ENCODE data around the gene C10orf105.

C10orf105 gene

DNA sequence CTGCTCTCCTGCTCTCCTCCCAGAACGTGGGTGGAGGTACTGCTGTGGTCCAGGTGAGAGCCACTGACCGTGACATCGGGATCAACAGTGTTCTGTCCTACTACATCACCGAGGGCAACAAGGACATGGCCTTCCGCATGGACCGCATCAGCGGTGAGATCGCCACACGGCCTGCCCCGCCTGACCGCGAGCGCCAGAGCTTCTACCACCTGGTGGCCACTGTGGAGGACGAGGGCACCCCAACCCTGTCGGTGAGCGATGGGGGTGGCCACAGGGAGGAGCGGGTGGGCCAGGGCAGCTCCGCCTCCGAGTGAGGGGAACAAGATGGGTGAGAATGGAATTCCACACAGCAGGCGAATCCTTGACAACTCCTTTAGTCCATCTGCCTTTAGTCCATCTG lies 22.1 kb upstream of the C10orf105 start:
- no peaks in the 10 kb centered on the region for H3K9me3 ChIP-seq (replicated peaks; ENCODE audit: low read length)
- no peak overlapping the region for H3K9ac ChIP-seq (ENCODE audit: low read depth, low read length)
- no peaks in the 10 kb centered on the region for H3K4me1 ChIP-seq (ENCODE audit: control insufficient read depth, insufficient read depth, low read length)
- H3K36me3 ChIP-seq (ENCODE audit: insufficient read depth, low read length) = no peaks in the 10 kb centered on the region
- H3K4me3 ChIP-seq (ENCODE audit: low read length) = no peak overlapping the region
- no peak overlapping the region for H3K4me2 ChIP-seq (ENCODE audit: low read length)
- no peaks in the 10 kb centered on the region for H3K27me3 ChIP-seq (ENCODE audit: control insufficient read depth, insufficient read depth, low read length)

DNA sequence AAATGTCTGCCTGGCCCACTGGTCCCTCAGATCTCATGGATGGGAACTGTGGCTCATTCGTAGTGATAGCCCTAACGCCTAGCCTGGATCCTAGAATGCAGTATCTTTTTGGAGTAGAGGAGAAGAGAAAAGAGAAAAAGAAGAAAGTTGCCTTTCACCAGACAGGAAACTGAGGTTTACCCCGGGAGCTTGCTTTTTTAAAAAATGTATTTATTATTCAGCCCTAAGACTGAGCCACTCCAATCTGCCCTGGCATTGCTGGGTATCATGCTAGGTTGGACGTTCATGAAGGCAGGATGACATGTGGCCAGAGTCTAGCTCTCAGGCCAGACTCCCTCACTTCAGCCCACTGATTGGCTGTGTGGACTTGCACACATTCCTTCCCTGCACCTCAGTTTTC lies 21.5 kb upstream of the C10orf105 start:
- Histone ChIP-seq H3K4me3 (ENCODE audit: low read length) (no peak overlapping the region), H3K9me3 (replicated peaks; ENCODE audit: low read length) (no peaks in the 10 kb centered on the region), H3K4me1 (ENCODE audit: control insufficient read depth, insufficient read depth, low read length) (no peaks in the 10 kb centered on the region), H3K36me3 (ENCODE audit: insufficient read depth, low read length) (no peaks in the 10 kb centered on the region), H3K27me3 (ENCODE audit: control insufficient read depth, insufficient read depth, low read length) (no peaks in the 10 kb centered on the region), H3K9ac (ENCODE audit: low read depth, low read length) (no peak overlapping the region), H3K4me2 (ENCODE audit: low read length) (no peak overlapping the region)

DNA sequence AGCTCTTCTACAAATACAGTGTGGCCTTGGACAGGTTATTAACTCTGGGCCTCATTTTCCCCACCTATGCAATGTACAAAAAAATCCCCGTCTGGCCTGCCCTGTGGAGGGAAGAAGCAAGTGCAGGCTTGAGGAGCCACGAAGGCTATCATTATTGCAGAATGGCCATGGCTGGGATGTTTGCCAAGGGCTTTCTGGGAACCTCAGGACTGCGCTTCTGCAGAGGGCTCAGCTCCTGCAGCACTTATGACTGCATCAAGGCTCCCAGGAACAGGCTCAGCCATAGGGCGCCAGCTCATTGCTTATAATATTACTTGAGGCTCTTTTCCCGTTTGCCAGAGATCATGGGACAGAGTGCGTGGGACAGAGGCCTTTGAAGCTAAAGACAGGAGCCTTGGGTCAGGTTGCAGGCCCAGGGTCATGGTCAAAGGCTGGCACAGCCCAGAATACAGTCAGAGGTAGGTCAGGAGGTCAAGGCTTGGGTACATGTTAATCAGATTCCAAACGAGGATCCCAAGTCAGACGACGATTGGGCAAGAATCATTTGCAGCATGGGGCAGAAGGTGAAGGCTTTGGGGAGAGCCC lies 20.6 kb upstream of the C10orf105 start:
- no peaks in the 10 kb centered on the region for H3K27me3 ChIP-seq (ENCODE audit: control insufficient read depth, insufficient read depth, low read length)
- no peak overlapping the region for H3K9ac ChIP-seq (ENCODE audit: low read depth, low read length)
- H3K4me2 ChIP-seq (ENCODE audit: low read length) = no peak overlapping the region
- no peak overlapping the region for H3K4me3 ChIP-seq (ENCODE audit: low read length)
- H3K9me3 ChIP-seq (replicated peaks; ENCODE audit: low read length) = no peaks in the 10 kb centered on the region
- H3K36me3 ChIP-seq (ENCODE audit: insufficient read depth, low read length) = no peaks in the 10 kb centered on the region
- no peaks in the 10 kb centered on the region for H3K4me1 ChIP-seq (ENCODE audit: control insufficient read depth, insufficient read depth, low read length)

DNA sequence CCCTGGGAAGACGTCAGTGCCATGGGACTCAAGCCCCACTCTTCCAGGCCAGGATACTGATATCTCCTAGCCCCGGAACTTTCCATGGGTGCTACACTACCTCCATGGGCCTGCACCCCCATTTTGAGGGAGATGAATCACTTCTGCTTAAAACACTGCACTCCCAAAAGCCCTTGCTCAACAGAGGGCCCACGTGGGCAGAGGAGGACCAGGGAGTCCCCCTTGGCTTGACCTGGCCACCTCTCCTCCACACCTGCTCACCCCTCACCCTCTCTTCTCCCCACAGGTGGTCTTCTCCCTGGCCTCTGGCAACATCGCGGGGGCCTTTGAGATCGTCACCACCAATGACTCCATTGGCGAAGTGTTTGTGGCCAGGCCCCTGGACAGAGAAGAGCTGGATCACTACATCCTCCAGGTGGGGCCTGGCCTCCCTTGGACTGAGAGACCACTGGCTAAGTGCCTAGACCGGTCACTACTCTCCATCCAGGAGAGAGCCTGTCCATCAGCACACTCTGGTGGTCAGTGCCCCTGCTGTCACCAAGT lies 19.9 kb upstream of the C10orf105 start:
- H3K9ac ChIP-seq (ENCODE audit: low read depth, low read length) = no peak overlapping the region
- peaks cover 2% of the 10 kb centered on the region for H3K27me3 ChIP-seq (ENCODE audit: control insufficient read depth, insufficient read depth, low read length)
- no peak overlapping the region for H3K4me3 ChIP-seq (ENCODE audit: low read length)
- no peaks in the 10 kb centered on the region for H3K36me3 ChIP-seq (ENCODE audit: insufficient read depth, low read length)
- H3K9me3 ChIP-seq (replicated peaks; ENCODE audit: low read length) = no peaks in the 10 kb centered on the region
- no peak overlapping the region for H3K4me2 ChIP-seq (ENCODE audit: low read length)
- H3K4me1 ChIP-seq (ENCODE audit: control insufficient read depth, insufficient read depth, low read length) = no peaks in the 10 kb centered on the region

DNA sequence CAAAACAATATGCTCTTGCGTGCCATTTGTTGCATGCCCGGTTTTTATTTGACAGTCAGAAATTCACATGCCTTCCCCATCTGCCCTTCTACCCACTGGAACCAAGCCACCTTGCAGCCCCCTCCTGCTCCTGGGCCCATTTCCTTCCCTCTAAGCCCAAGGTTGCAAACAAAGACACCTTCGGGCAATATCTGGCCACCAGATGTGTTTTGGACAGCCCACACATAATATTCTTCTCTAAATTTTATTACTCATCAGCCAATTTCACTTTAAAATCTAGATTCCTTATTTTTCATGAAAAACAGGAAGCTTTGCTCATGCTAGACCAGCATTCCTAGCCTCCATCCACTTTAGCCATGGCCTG lies 18.2 kb upstream of the C10orf105 start:
- H3K4me1 ChIP-seq (ENCODE audit: control insufficient read depth, insufficient read depth, low read length) = no peaks in the 10 kb centered on the region
- no peaks in the 10 kb centered on the region for H3K9me3 ChIP-seq (replicated peaks; ENCODE audit: low read length)
- H3K9ac ChIP-seq (ENCODE audit: low read depth, low read length) = no peak overlapping the region
- no peak overlapping the region for H3K4me2 ChIP-seq (ENCODE audit: low read length)
- H3K27me3 ChIP-seq (ENCODE audit: control insufficient read depth, insufficient read depth, low read length) = peaks cover 12% of the 10 kb centered on the region
- no peak overlapping the region for H3K4me3 ChIP-seq (ENCODE audit: low read length)
- no peaks in the 10 kb centered on the region for H3K36me3 ChIP-seq (ENCODE audit: insufficient read depth, low read length)

DNA sequence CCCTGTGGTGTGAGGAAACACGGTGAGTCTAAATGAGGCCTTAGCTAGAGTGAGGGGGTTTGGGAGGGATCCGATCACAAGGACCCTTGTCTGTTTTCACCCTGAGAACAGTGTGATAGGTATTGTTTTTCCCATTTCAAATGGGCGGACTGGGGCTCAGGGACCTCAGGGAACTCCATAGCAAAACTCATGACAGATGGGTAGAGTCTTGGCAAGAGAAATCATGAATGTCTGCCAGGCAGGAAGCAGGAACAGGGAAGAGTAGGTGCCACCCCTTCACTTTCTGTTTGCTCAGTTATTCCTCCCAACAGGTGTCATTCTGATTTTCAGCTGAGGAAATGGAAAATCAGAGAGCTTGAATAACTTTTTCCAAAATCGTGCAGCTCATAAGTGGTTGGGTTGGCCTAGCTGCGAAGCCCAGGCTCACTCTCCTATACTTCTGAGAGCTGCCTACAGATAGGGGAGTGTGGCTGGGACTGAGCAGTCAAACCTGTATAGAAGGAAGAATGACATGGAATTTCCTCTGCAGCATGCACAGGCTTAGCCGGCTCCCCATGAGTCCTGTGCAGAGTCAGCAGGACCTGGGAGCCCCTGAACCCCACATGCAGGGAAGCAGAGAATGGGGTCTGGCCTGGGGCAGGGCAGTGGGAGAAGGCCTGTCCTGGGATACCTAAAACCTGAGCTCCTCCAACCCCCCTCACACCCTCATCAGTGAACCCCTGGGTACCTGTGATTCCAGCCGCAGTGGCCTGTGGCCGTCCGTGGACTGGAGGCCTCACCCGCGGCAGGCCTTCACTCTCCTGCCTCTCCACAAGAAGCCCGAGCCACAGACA lies 17.6 kb upstream of the C10orf105 start:
- H3K4me1 ChIP-seq (ENCODE audit: control insufficient read depth, insufficient read depth, low read length) = no peaks in the 10 kb centered on the region

DNA sequence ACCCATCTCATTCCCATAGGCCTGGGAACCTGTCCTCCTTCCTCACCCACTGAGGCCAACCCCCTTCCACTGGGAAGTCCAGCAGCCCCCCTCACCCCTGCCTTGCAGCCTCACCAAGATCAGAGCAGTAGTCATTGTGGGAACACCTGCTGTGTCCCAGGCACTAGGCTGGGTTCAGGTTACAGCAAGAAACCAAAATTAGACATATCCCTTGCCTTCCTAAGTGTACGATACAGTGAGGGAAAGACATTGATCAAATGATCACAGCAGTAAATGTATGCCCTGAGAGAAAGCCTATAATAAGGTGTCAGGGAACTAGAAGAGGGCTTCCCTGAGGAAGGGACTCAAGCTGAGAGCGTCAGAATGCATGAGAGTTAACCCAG lies 17.0 kb upstream of the C10orf105 start:
- Histone ChIP-seq H3K4me1 (ENCODE audit: control insufficient read depth, insufficient read depth, low read length) (no peaks in the 10 kb centered on the region), H3K36me3 (ENCODE audit: insufficient read depth, low read length) (no peaks in the 10 kb centered on the region), H3K9me3 (replicated peaks; ENCODE audit: low read length) (no peaks in the 10 kb centered on the region), H3K4me2 (ENCODE audit: low read length) (no peak overlapping the region), H3K9ac (ENCODE audit: low read depth, low read length) (no peak overlapping the region), H3K4me3 (ENCODE audit: low read length) (no peak overlapping the region), H3K27me3 (ENCODE audit: control insufficient read depth, insufficient read depth, low read length) (peaks cover 17% of the 10 kb centered on the region)

More for the DNA sequence above, 17.6 kb upstream of the C10orf105 start:
- no peak overlapping the region for H3K9ac ChIP-seq (ENCODE audit: low read depth, low read length)
- peaks cover 15% of the 10 kb centered on the region for H3K27me3 ChIP-seq (ENCODE audit: control insufficient read depth, insufficient read depth, low read length)
- H3K4me2 ChIP-seq (ENCODE audit: low read length) = no peak overlapping the region
- H3K4me3 ChIP-seq (ENCODE audit: low read length) = no peak overlapping the region
- H3K36me3 ChIP-seq (ENCODE audit: insufficient read depth, low read length) = no peaks in the 10 kb centered on the region
- no peaks in the 10 kb centered on the region for H3K9me3 ChIP-seq (replicated peaks; ENCODE audit: low read length)

DNA sequence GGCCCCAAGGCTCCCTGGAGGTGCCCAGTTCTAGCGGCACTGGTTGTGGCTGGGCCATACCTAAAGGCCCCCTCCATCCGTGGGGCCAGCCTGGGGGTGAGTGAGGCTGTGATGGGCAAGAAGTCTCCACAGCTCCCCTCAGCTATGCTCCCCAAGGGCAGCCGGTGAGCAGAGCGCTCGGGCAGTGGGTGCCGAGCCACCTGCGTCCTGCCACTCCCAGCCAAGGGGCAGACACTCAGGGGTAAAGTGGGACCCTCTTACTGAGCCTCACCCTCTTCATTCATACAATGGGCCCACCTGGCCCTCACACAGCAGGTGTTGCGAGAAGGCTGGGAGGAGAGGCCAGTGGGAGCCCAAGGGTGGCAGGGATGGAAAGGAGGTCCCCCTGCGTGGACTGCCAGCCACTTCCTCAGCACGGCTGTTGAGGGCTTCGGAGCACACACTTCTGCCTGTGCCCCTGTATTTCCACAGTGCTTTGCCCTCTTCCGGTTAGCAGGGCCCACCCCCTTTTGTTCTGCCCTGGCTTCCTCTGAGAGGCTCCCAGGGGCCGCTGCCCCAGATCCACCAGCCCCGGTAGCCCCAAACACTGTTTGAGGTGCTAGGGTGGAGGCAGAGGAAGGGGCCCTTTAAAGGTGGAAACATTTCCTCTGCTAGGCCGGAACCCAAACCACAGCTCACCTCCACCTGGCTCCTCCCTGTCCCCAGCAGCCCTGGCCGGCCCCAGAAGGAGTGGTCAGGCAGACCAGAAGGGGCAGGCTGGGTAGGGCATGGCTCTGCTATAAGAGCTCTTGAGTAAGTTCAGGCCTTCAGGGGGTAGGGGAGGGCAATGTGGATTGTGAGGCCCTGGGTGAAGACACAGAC lies 16.4 kb upstream of the C10orf105 start:
- no peak overlapping the region for H3K9ac ChIP-seq (ENCODE audit: low read depth, low read length)
- no peak overlapping the region for H3K4me2 ChIP-seq (ENCODE audit: low read length)
- H3K4me1 ChIP-seq (ENCODE audit: control insufficient read depth, insufficient read depth, low read length) = no peaks in the 10 kb centered on the region
- no peaks in the 10 kb centered on the region for H3K9me3 ChIP-seq (replicated peaks; ENCODE audit: low read length)
- H3K4me3 ChIP-seq (ENCODE audit: low read length) = no peak overlapping the region
- no peaks in the 10 kb centered on the region for H3K36me3 ChIP-seq (ENCODE audit: insufficient read depth, low read length)
- H3K27me3 ChIP-seq (ENCODE audit: control insufficient read depth, insufficient read depth, low read length) = peaks cover 21% of the 10 kb centered on the region

DNA sequence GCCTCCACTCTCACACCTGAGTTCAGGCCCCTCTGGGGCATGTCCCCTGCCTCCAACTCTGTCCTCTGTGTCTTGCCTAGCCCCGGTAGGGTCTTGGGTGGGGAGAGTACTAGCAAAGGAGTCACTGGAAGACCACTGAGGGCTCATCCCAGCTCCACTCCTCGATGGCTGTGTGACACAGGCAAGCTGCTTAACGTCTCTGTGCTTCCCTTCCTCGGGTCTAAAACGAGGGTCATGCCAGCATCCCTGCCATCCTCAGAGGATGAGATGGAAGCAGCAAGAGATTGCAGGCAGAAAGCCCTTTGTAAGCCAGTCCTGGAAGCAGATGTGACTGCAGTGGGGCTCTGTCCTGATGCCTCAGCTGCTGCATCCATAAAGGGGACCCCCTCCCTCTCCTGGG lies 15.2 kb upstream of the C10orf105 start:
- no peak overlapping the region for H3K4me3 ChIP-seq (ENCODE audit: low read length)
- no peak overlapping the region for H3K4me2 ChIP-seq (ENCODE audit: low read length)
- no peaks in the 10 kb centered on the region for H3K9me3 ChIP-seq (replicated peaks; ENCODE audit: low read length)
- no peak overlapping the region for H3K9ac ChIP-seq (ENCODE audit: low read depth, low read length)
- H3K36me3 ChIP-seq (ENCODE audit: insufficient read depth, low read length) = no peaks in the 10 kb centered on the region
- no peaks in the 10 kb centered on the region for H3K4me1 ChIP-seq (ENCODE audit: control insufficient read depth, insufficient read depth, low read length)
- H3K27me3 ChIP-seq (ENCODE audit: control insufficient read depth, insufficient read depth, low read length) = peaks cover 21% of the 10 kb centered on the region

DNA sequence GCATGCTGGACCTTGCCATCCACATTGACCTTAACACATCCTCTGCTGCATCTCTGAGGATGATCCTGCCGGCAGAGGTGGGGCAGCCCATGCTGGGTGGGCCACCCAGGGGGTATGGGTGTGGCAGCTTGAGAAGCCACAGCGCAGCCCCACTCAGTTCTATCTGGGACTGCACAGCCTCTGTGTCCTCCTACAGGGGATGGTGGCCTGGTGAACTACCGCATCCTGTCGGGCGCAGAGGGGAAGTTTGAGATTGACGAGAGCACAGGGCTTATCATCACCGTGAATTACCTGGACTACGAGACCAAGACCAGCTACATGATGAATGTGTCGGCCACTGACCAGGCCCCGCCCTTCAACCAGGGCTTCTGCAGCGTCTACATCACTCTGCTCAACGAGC lies 12.2 kb upstream of the C10orf105 start:
- peaks cover 38% of the 10 kb centered on the region for H3K27me3 ChIP-seq (ENCODE audit: control insufficient read depth, insufficient read depth, low read length)
- H3K4me3 ChIP-seq (ENCODE audit: low read length) = no peak overlapping the region
- no peaks in the 10 kb centered on the region for H3K36me3 ChIP-seq (ENCODE audit: insufficient read depth, low read length)
- H3K9ac ChIP-seq (ENCODE audit: low read depth, low read length) = no peak overlapping the region
- H3K4me1 ChIP-seq (ENCODE audit: control insufficient read depth, insufficient read depth, low read length) = peaks cover 6% of the 10 kb centered on the region
- H3K9me3 ChIP-seq (replicated peaks; ENCODE audit: low read length) = no peaks in the 10 kb centered on the region
- H3K4me2 ChIP-seq (ENCODE audit: low read length) = no peak overlapping the region

DNA sequence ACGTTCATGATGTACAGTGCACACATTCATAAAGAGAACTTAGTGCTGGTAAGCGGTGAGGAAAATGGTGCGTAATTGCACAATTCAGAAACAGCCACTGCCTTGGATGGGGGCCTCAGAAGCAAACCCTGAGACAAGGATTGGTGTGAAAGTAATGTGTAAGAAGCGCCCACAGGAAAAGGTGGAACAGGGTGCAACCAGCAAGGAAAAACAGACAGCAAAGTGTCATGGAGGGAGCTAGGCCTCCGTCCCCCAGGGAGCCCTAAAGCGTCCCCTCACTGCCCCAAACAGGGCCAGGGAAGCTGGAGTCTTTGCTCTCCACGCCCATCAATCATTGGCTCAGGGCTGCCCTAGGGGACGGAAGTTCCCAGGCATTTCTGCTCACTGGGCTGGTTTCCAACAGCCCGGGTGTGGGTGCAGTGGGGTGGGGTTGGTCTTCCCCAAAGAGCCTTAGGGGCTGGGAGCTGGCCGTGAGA lies 9.6 kb upstream of the C10orf105 start:
- no peak overlapping the region for H3K4me2 ChIP-seq (ENCODE audit: low read length)
- H3K4me1 ChIP-seq (ENCODE audit: control insufficient read depth, insufficient read depth, low read length) = peaks cover 6% of the 10 kb centered on the region
- H3K27me3 ChIP-seq (ENCODE audit: control insufficient read depth, insufficient read depth, low read length) = peaks cover 42% of the 10 kb centered on the region
- H3K9me3 ChIP-seq (replicated peaks; ENCODE audit: low read length) = no peaks in the 10 kb centered on the region
- H3K4me3 ChIP-seq (ENCODE audit: low read length) = no peak overlapping the region
- no peak overlapping the region for H3K9ac ChIP-seq (ENCODE audit: low read depth, low read length)
- no peaks in the 10 kb centered on the region for H3K36me3 ChIP-seq (ENCODE audit: insufficient read depth, low read length)
